Panc1 (cell line): ENCODE data around the gene KRTAP12-2. TPM values are rescaled to one million over a fixed set of nuclear protein-coding genes. Genes with fewer than 3 reads are reported as not detected.
"Not testable (repeated sequence)": the region's sequence is repeated elsewhere in the genome, so short reads cannot be mapped to it uniquely, and the experiment has no call there.

Experiments
- ATAC-seq: fragments of 200-7000 bp; cut with Tn5 transposase; 2 replicates; pipeline ENCODE4 v1.9.1; 2020; ENCODE audit warnings: mild to moderate bottlenecking, moderate library complexity
- BruUV-seq: library from RNA; stranded (reverse); fragments of 400-500 nt; replicated peaks from 2 replicates; lab custom pipeline; 2021; lab: Mats Ljungman, UMichigan
- CTCF ChIA-PET: fragments of 300-600 bp; sonication (Branson Sonifier 250); formaldehyde crosslinking; loops from one replicate; lab custom pipeline; 2022; ENCODE audit warnings: antibody characterized with exemption; lab: Charles Lee
- POLR2A ChIA-PET: fragments of 300-600 bp; sonication (Branson Sonifier 250); formaldehyde crosslinking; loops from one replicate; lab custom pipeline; 2022; ENCODE audit warnings: antibody characterized with exemption; lab: Charles Lee
- DNase-seq: peaks from one replicate; pipeline ENCODE4 v3.0.0-alpha.2; 2010; ENCODE audit warnings: low read depth, low spot score
- H3K27ac ChIP-seq: 2 replicates; pipeline ENCODE4 v1.5.1; 2011; ENCODE audit warnings: mild to moderate bottlenecking, low read length, inconsistent platforms
- H3K27me3 ChIP-seq: fragments of 200-500 bp; sonication (Bioruptor generic); 2 replicates; pipeline ENCODE4 v1.6.0; 2014; ENCODE audit warnings: low read length, inconsistent platforms; ENCODE audit not compliant: control insufficient read depth, insufficient read depth
- H3K36me3 ChIP-seq: fragments of 200-500 bp; sonication (Bioruptor generic); 2 replicates; pipeline ENCODE4 v1.5.1; 2014; ENCODE audit warnings: inconsistent platforms, mild to moderate bottlenecking, low read length, moderate library complexity; ENCODE audit not compliant: control insufficient read depth, insufficient read depth
- H3K4me1 ChIP-seq: 2 replicates; pipeline ENCODE4 v1.5.1; 2011; ENCODE audit warnings: inconsistent platforms, mild to moderate bottlenecking, low read length, moderate library complexity; ENCODE audit not compliant: control insufficient read depth, insufficient read depth
- H3K4me3 ChIP-seq, 2 experiments: 2 replicates each; pipeline ENCODE4 v1.5.1; 2011 to 2012; ENCODE audit warnings: low read depth in 2 of 2, low read length in 2 of 2, mild to moderate bottlenecking in 2 of 2, inconsistent platforms in 1 of 2, moderate library complexity in 1 of 2
- H3K9me3 ChIP-seq: fragments of 200-500 bp; sonication (Bioruptor generic); 2 replicates; pipeline ENCODE4 v1.5.1; 2014; ENCODE audit warnings: low read depth, mild to moderate bottlenecking, inconsistent platforms, low read length, moderate library complexity; ENCODE audit not compliant: control insufficient read depth, insufficient read depth
- POLR2AphosphoS5 ChIP-seq: IDR thresholded peaks from 2 replicates; pipeline ENCODE4 v1.6.1; 2012; ENCODE audit warnings: mild to moderate bottlenecking, low read depth, low read length, moderate library complexity
- REST ChIP-seq, 2 experiments: IDR thresholded peaks; 2 replicates each; pipeline ENCODE4 v1.6.1; 2011 to 2012; ENCODE audit warnings: low read depth in 2 of 2, control low read depth in 1 of 2, low read length in 1 of 2, mild to moderate bottlenecking in 1 of 2, moderate library complexity in 1 of 2; ENCODE audit not compliant: insufficient read depth in 1 of 2
- SIN3A ChIP-seq: IDR thresholded peaks from 2 replicates; pipeline ENCODE4 v1.6.1; 2012; ENCODE audit warnings: low read depth, mild to moderate bottlenecking, low read length, moderate library complexity, borderline replicate concordance; ENCODE audit not compliant: insufficient read depth
- TCF7L2 ChIP-seq: IDR thresholded peaks from 2 replicates; pipeline ENCODE4 v1.6.1; 2011; ENCODE audit warnings: mild to moderate bottlenecking, low read depth, low read length, inconsistent platforms
- in situ Hi-C: cut with HindIII; loops from 2 replicates; pipeline ENCODE4 v1.10.0; 2016; ENCODE audit warnings: low sequenced_read_pairs, low pct_unique_long_range_greater_than_20kb
- intact Hi-C: fragments of 100-400 bp; cut with micrococcal nuclease; formaldehyde crosslinking; loops from one replicate; pipeline ENCODE4 v1.10.0; 2022; ENCODE audit not compliant: unreplicated experiment
- total RNA-seq: library from RNA; stranded (reverse); gene quantifications from one replicate; pipeline ENCODE4 v1.2.1, GENCODE V29; 2021; ENCODE audit not compliant: unreplicated experiment
- TF ChIP-seq, protein P1 (sequence below): fragments of 450-650 bp; IDR thresholded peaks from 2 replicates; pipeline ENCODE4 v1.5.1; 2017; ENCODE audit warnings: mild to moderate bottlenecking

KRTAP12-2 gene
- total RNA-seq, 1 experiment from 2014 or later, result not detected

- intact Hi-C loops, result no loop called here
- no peak overlapping the region for H3K4me3 ChIP-seq
- no peak overlapping the region for H3K27ac ChIP-seq
- TF ChIP-seq, protein P1, sequence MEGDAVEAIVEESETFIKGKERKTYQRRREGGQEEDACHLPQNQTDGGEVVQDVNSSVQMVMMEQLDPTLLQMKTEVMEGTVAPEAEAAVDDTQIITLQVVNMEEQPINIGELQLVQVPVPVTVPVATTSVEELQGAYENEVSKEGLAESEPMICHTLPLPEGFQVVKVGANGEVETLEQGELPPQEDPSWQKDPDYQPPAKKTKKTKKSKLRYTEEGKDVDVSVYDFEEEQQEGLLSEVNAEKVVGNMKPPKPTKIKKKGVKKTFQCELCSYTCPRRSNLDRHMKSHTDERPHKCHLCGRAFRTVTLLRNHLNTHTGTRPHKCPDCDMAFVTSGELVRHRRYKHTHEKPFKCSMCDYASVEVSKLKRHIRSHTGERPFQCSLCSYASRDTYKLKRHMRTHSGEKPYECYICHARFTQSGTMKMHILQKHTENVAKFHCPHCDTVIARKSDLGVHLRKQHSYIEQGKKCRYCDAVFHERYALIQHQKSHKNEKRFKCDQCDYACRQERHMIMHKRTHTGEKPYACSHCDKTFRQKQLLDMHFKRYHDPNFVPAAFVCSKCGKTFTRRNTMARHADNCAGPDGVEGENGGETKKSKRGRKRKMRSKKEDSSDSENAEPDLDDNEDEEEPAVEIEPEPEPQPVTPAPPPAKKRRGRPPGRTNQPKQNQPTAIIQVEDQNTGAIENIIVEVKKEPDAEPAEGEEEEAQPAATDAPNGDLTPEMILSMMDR, result no peak
- TF ChIP-seq SIN3A (no peak), REST (IDR thresholded peaks at IDR 0.05; ENCODE audit: insufficient read depth in 1 of 2, low read depth in 2 of 2, low read length in 1 of 2) (no peak), POLR2AphosphoS5 (no peak), TCF7L2 (no peak)
- in situ Hi-C loops, result no loop called here
- ChIA-PET CTCF (no interaction called here), POLR2A (no interaction called here)
- no peaks in the 10 kb centered on the region for H3K27me3 ChIP-seq
- no peaks in the 10 kb centered on the region for H3K36me3 ChIP-seq
- H3K9me3 ChIP-seq, result peaks cover 3% of the 10 kb centered on the region; the same call in 1 of the 2 replicates
- BruUV-seq, result no TSS peak
- DNase-seq (no peak), ATAC-seq (no peak)
- H3K4me1 ChIP-seq, result no peaks in the 10 kb centered on the region
Measured at GRCh38 chr21:44628707-44629391, 37.9 kb downstream of the KRTAP12-2 start.

- H3K4me3 ChIP-seq, intact Hi-C loops, in situ Hi-C loops, POLR2A ChIA-PET, H3K27ac ChIP-seq, CTCF ChIA-PET, DNase-seq, ATAC-seq, H3K27me3 ChIP-seq, BruUV-seq, H3K9me3 ChIP-seq, H3K36me3 ChIP-seq, H3K4me1 ChIP-seq: not testable (repeated sequence)
Measured at GRCh38 chr21:44627831-44628233, 38.9 kb downstream of the KRTAP12-2 start.

GRCh38 chr21:44627181-44627822, 39.4 kb downstream of the KRTAP12-2 start:
- H3K4me3 ChIP-seq, H3K27me3 ChIP-seq, H3K9me3 ChIP-seq, BruUV-seq, POLR2A ChIA-PET, in situ Hi-C loops, intact Hi-C loops, DNase-seq, ATAC-seq, H3K27ac ChIP-seq, H3K36me3 ChIP-seq, H3K4me1 ChIP-seq: not testable (repeated sequence)
- CTCF ChIA-PET, result interaction anchor here (0.6 kb wide), 1 partner anchor 98 kb away, joined by 10 read pairs; no protein-coding TSS in a partner anchor
